Measurements from ENCODE around the gene GPR161. TPM values are rescaled to one million over a fixed set of nuclear protein-coding genes. Genes with fewer than 3 reads are reported as not detected.

The GPR161 gene
- total RNA-seq, 3 donors from 2014 or later (not counting 1 experiment from before 2014, with no cell fraction given): not detected

GRCh38 chr1:168150283-168150682 is 13.6 kb upstream of the GPR161 start:
- Histone ChIP-seq H3K27ac (ENCODE audit: low read length) (no peak overlapping the region), H3K4me1 (ENCODE audit: control insufficient read depth, insufficient read depth, low read length) (peaks cover 3% of the 10 kb centered on the region), H3K9me3 (ENCODE audit: control insufficient read depth, insufficient read depth, low read length) (no peaks in the 10 kb centered on the region), H3K4me3 (ENCODE audit: low read length) (no peak overlapping the region), H3K27me3 (ENCODE audit: control insufficient read depth, insufficient read depth, low read length) (no peaks in the 10 kb centered on the region), H3K36me3 (ENCODE audit: control insufficient read depth, insufficient read depth, low read length) (no peaks in the 10 kb centered on the region)
- intact Hi-C loops (cut with micrococcal nuclease): no loop called here
- Mint-ChIP-seq H3K4me1 (peaks cover 0 to 8% of the 10 kb centered on the region in 2 donors), H3K4me3 (no peak overlapping the region), H3K27ac (no peak overlapping the region), H3K27me3 (ENCODE audit: low read depth in 2 of 2) (peaks cover 7% of the 10 kb centered on the region in 2 donors), H3K36me3 (no peaks in the 10 kb centered on the region), H3K9me3 (no peaks in the 10 kb centered on the region)
- TF ChIP-seq CTCF (IDR thresholded peaks at IDR 0.05): no peak
- WGBS (ENCODE audit: insufficient coverage): no CpG with 5 or more reads among the region's 1 CpG
- ATAC-seq (no peak), DNase-seq (no peak)

- H3K4me1 ChIP-seq (ENCODE audit: control insufficient read depth, insufficient read depth, low read length): peaks cover 4% of the 10 kb centered on the region
- H3K36me3 ChIP-seq (ENCODE audit: control insufficient read depth, insufficient read depth, low read length): no peaks in the 10 kb centered on the region
- no peaks in the 10 kb centered on the region for H3K9me3 Mint-ChIP-seq
- H3K4me3 ChIP-seq (ENCODE audit: low read length): no peak overlapping the region
- peaks cover 0 to 11% of the 10 kb centered on the region in 2 donors for H3K4me1 Mint-ChIP-seq
- H3K36me3 Mint-ChIP-seq: no peaks in the 10 kb centered on the region
- H3K27me3 ChIP-seq (ENCODE audit: control insufficient read depth, insufficient read depth, low read length): no peaks in the 10 kb centered on the region
- H3K27ac Mint-ChIP-seq: no peak overlapping the region
- intact Hi-C loops (cut with micrococcal nuclease): no loop called here
- DNase-seq (peak in 1 of 2 donors; percentile 14), ATAC-seq (no peak)
- no peak overlapping the region for H3K4me3 Mint-ChIP-seq
- 27% methylated on average over 2 of the region's 4 CpGs for WGBS (ENCODE audit: insufficient coverage)
- peaks cover 3 to 4% of the 10 kb centered on the region in 2 donors for H3K27me3 Mint-ChIP-seq (ENCODE audit: low read depth in 2 of 2)
- no peak overlapping the region for H3K27ac ChIP-seq (ENCODE audit: low read length)
- no peaks in the 10 kb centered on the region for H3K9me3 ChIP-seq (ENCODE audit: control insufficient read depth, insufficient read depth, low read length)
- TF ChIP-seq CTCF (IDR thresholded peaks at IDR 0.05): no peak
These were observed 12.2 kb upstream of the GPR161 start for GRCh38 chr1:168148916-168149315.

- Mint-ChIP-seq H3K36me3 (no peaks in the 10 kb centered on the region), H3K27ac (no peak overlapping the region), H3K9me3 (no peaks in the 10 kb centered on the region), H3K4me3 (no peak overlapping the region), H3K27me3 (ENCODE audit: low read depth in 2 of 2) (peaks cover 0 to 2% of the 10 kb centered on the region in 2 donors), H3K4me1 (peaks cover 0 to 11% of the 10 kb centered on the region in 2 donors)
- intact Hi-C loops (cut with micrococcal nuclease): no loop called here
- ATAC-seq (no peak), DNase-seq (no peak)
- Histone ChIP-seq H3K9me3 (ENCODE audit: control insufficient read depth, insufficient read depth, low read length) (no peaks in the 10 kb centered on the region), H3K27ac (ENCODE audit: low read length) (no peak overlapping the region), H3K4me3 (ENCODE audit: low read length) (no peak overlapping the region), H3K36me3 (ENCODE audit: control insufficient read depth, insufficient read depth, low read length) (no peaks in the 10 kb centered on the region), H3K4me1 (ENCODE audit: control insufficient read depth, insufficient read depth, low read length) (peaks cover 4% of the 10 kb centered on the region), H3K27me3 (ENCODE audit: control insufficient read depth, insufficient read depth, low read length) (no peaks in the 10 kb centered on the region)
- TF ChIP-seq CTCF (IDR thresholded peaks at IDR 0.05): no peak
- WGBS (ENCODE audit: insufficient coverage): 100% methylated on average over 9 of the region's 11 CpGs
These were observed 9.9 kb upstream of the GPR161 start for GRCh38 chr1:168146626-168147025.

- peaks cover 2% of the 10 kb centered on the region in 2 donors for H3K27me3 Mint-ChIP-seq (ENCODE audit: low read depth in 2 of 2)
- no peaks in the 10 kb centered on the region for H3K9me3 Mint-ChIP-seq
- peaks cover 0 to 11% of the 10 kb centered on the region in 2 donors for H3K4me1 Mint-ChIP-seq
- Histone ChIP-seq H3K9me3 (ENCODE audit: control insufficient read depth, insufficient read depth, low read length) (no peaks in the 10 kb centered on the region), H3K27me3 (ENCODE audit: control insufficient read depth, insufficient read depth, low read length) (no peaks in the 10 kb centered on the region), H3K4me3 (ENCODE audit: low read length) (no peak overlapping the region), H3K4me1 (ENCODE audit: control insufficient read depth, insufficient read depth, low read length) (peaks cover 4% of the 10 kb centered on the region), H3K27ac (ENCODE audit: low read length) (no peak overlapping the region), H3K36me3 (ENCODE audit: control insufficient read depth, insufficient read depth, low read length) (no peaks in the 10 kb centered on the region)
- ATAC-seq (no peak), DNase-seq (no peak)
- no peak overlapping the region for H3K27ac Mint-ChIP-seq
- no CpG with 5 or more reads among the region's 5 CpGs for WGBS (ENCODE audit: insufficient coverage)
- no peaks in the 10 kb centered on the region for H3K36me3 Mint-ChIP-seq
- no peak for TF ChIP-seq CTCF (IDR thresholded peaks at IDR 0.05)
- intact Hi-C loops (cut with micrococcal nuclease): no loop called here
- H3K4me3 Mint-ChIP-seq: peak overlapping the region; percentile 70
These were observed 9.4 kb upstream of the GPR161 start for GRCh38 chr1:168146160-168146539.

Measured in natural killer cell (primary cell).